Neural progenitor cell (in vitro differentiated cells): ENCODE results near the gene PEX14.

ENCODE experiments used
- CTCF ChIP-seq: fragments of 200-600 bp; sonication (generic); IDR thresholded peaks from 2 replicates; pipeline ENCODE4 v1.5.1; 2017; ENCODE audit warnings: antibody characterized with exemption, mild to moderate bottlenecking
- EZH2 ChIP-seq: fragments of 200-600 bp; sonication (generic); IDR thresholded peaks from 2 replicates; pipeline ENCODE4 v1.6.1; 2017; ENCODE audit warnings: antibody characterized with exemption, mild to moderate bottlenecking, moderate library complexity

GRCh38 chr1:10613861-10614260 is 139.1 kb downstream of the PEX14 start:
- TF ChIP-seq CTCF (no peak), EZH2 (no peak)
